ENCODE data around the gene ADIPOQ. TPM values are rescaled to one million over a fixed set of nuclear protein-coding genes. Genes with fewer than 3 reads are reported as not detected.
A peak's percentile ranks its signal among the peaks of the same experiment; 100 is the strongest.
"Not testable (repeated sequence)": the region's sequence is repeated elsewhere in the genome, so short reads cannot be mapped to it uniquely, and the experiment has no call there.

The ADIPOQ gene
- total RNA-seq, 4 donors from 2014 or later = 1.6 to 13.4 (median 5.4) TPM

DNA sequence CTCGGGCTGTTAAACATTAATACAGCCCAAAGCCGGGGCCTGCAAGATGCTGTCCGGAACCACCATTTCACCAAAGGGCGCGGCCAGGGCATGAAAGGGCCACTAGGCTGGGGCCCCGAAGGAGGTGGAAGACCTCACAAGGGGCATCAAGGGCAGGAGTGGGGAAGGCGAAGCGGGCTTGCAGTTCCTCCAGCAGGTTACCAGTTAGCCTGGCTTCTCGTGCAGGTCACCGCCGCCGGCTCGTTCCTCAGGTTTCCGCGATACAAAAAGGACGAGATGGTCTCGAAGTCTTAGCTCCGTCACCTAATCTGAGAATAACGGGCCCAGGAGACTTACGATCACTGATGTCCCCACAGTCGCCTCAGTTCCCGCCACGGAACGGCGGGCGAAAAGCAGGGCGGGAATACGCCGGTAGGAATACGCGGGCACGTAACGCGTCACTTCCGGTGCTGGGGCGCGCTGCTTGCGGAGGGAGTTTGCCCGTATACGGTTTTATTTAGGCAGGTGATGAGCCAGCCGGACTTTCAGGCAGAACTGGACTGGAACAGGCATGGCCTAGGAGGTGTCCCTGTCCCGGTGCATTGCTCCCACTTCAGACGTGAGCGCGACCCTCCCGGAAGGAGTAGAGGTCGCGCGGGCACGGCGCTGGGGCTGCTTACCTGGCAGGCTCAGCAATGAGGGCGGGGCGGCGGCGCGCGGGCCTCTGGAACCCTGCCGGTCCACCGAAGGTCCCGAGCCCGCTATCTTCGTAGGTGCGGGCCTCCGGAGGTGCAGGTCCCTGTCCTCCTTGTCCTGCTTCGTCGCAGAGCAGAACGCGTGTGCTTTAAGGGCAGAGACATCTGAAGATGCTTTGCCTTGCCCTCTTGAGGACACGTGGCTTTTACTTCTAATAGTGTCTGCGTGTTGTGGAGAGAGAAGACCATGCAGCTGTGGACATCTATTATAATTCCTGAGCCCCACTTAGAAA, 36.1 kb upstream of the ADIPOQ start, which contains the start of gene RFC4:
Gene RFC4, minus strand, starts transcription at position 394 of the 967 bp plus-strand sequence. CDS start 1,769 bp downstream, outside the sequence.
- intact Hi-C loops (cut with DNase I) = no loop called here
- TF ChIP-seq, protein P1, sequence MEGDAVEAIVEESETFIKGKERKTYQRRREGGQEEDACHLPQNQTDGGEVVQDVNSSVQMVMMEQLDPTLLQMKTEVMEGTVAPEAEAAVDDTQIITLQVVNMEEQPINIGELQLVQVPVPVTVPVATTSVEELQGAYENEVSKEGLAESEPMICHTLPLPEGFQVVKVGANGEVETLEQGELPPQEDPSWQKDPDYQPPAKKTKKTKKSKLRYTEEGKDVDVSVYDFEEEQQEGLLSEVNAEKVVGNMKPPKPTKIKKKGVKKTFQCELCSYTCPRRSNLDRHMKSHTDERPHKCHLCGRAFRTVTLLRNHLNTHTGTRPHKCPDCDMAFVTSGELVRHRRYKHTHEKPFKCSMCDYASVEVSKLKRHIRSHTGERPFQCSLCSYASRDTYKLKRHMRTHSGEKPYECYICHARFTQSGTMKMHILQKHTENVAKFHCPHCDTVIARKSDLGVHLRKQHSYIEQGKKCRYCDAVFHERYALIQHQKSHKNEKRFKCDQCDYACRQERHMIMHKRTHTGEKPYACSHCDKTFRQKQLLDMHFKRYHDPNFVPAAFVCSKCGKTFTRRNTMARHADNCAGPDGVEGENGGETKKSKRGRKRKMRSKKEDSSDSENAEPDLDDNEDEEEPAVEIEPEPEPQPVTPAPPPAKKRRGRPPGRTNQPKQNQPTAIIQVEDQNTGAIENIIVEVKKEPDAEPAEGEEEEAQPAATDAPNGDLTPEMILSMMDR (IDR thresholded peaks at IDR 0.05) = no peak
- peak in 1 of 2 donors; percentile 79 for TF ChIP-seq POLR2A (IDR thresholded peaks at IDR 0.05)
- DNase-seq = peak; percentile 85 to 89
- peak within 1 kb of the TSS; percentile 46 to 93 (median 84) for H3K27ac ChIP-seq
- H3K9me3 ChIP-seq = no peaks in the 10 kb centered on the region
- H3K4me1 ChIP-seq = peaks cover 4 to 14% of the 10 kb centered on the region in 2 donors
- H3K4me3 ChIP-seq (replicated peaks in 1 of 3) = peak within 1 kb of the TSS; percentile 5 to 83 (median 83)
- no peaks in the 10 kb centered on the region for H3K36me3 ChIP-seq
- H3K27me3 ChIP-seq = no peaks in the 10 kb centered on the region
- 0 to 1% methylated on average over 27 to 49 of the region's 70 CpGs for WGBS, 2 donors

DNA sequence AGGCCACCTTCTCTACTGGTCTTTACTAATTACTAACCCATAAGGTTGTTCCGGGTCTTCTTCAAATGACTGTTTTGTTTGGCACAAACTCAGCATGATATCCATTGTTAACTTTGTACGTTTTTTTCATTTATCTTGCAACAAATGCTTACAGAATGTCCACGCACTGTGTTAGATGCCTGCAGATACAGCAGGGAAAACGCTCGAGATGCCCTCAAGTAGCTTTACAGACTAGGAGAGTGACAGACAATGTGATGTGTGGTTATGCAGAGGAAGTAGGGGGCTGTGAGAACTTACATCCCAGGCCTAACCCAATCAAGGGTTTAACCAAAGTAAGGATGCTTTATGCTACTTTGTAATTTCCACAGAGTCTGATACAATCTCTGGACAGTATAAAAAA, 35.3 kb upstream of the ADIPOQ start:
- Histone ChIP-seq H3K9me3 (no peaks in the 10 kb centered on the region), H3K4me3 (replicated peaks in 1 of 3) (peak overlapping the region in 1 of 3 donors; percentile 83), H3K4me1 (peaks cover 4 to 14% of the 10 kb centered on the region in 2 donors), H3K27me3 (no peaks in the 10 kb centered on the region), H3K27ac (no peak overlapping the region), H3K36me3 (no peaks in the 10 kb centered on the region)
- no peak for DNase-seq
- TF ChIP-seq, protein P1 (IDR thresholded peaks at IDR 0.05) = no peak
- TF ChIP-seq POLR2A (IDR thresholded peaks at IDR 0.05) = no peak
- WGBS, 2 donors = 26 to 39% methylated on average over 5 of the region's 5 CpGs
- intact Hi-C loops (cut with DNase I) = no loop called here

DNA sequence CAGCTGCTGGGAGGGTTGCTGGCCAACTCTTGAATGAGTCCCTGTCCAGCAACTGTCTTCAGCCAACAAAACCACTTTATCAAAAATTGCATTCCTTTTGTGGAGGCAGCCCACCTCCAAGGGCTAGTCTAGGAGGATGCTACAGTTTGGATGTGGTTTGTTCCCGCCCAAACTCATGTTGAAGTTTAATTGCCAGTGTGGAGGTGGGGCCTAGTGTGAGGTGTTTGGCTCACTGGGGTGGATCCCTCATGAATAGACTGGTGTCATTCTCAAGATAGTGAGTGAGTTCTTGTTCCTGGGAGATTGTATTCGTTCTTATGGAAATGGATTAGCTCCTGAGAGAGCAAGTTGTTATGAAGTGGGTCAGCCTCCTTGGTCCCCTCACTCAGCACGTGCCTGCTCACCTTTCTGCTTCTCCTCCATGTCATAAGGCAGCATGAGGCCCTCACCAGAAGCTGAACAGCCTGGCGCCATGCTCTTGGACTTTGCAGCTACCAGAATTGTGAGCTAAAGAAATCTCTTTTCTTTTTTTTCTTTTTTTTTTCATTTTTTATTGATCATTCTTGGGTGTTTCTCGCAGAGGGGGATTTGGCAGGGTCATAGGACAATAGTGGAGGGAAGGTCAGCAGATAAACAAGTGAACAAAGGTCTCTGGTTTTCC, 32.0 kb upstream of the ADIPOQ start:
- H3K4me1 ChIP-seq = peaks cover 4 to 10% of the 10 kb centered on the region in 2 donors
- intact Hi-C loops (cut with DNase I) = no loop called here
- no peaks in the 10 kb centered on the region for H3K9me3 ChIP-seq
- no peak overlapping the region for H3K4me3 ChIP-seq (replicated peaks in 1 of 3)
- DNase-seq = no peak
- no peaks in the 10 kb centered on the region for H3K27me3 ChIP-seq
- H3K27ac ChIP-seq = no peak overlapping the region
- TF ChIP-seq, protein P1 (IDR thresholded peaks at IDR 0.05) = no peak
- no peak for TF ChIP-seq POLR2A (IDR thresholded peaks at IDR 0.05)
- WGBS, 2 donors = 87 to 90% methylated on average over 5 of the region's 5 CpGs
- no peaks in the 10 kb centered on the region for H3K36me3 ChIP-seq

DNA sequence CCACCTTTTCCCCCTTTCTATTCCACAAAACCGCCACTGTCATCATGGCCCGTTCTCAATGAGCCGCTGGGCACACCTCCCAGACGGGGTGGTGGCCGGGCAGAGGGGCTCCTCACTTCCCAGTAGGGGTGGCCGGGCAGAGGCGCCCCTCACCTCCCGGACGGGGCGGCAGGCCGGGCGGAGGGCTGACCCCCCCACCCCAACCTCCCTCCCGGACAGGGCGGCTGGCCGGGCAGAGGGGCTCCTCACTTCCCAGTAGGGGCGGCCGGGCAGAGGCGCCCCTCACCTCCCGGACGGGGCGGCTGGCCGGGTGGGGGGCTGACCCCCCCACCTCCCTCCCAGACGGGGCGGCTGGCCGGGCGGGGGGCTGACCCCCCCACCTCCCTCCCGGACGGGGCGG, 31.2 kb upstream of the ADIPOQ start:
- H3K36me3 ChIP-seq; DNase-seq; intact Hi-C loops (cut with DNase I); H3K4me3 ChIP-seq (replicated peaks in 1 of 3); H3K4me1 ChIP-seq; H3K27me3 ChIP-seq; H3K27ac ChIP-seq; H3K9me3 ChIP-seq: not testable (repeated sequence)
- WGBS, 2 donors = 92 to 94% methylated on average over 3 to 7 of the region's 29 CpGs

DNA sequence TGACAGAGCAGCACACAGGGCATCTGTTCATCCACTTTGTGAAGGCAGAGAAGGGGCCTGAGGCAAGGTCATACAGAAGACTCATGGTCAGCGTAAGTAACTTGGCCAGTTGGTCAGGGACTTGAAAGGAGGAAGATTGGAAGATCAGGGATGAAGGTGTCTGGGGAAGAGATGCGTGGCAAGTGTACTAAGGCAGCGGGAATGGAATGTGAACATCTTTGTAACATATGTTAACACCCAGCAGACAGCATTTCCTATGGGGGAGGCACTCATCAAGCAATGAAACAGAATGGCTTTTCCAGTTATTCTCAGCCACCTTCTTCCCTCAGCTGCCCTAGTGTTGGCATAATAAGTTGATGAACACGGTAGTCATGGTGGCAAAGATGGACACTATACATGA, 28.4 kb upstream of the ADIPOQ start:
- Histone ChIP-seq H3K36me3 (no peaks in the 10 kb centered on the region), H3K9me3 (no peaks in the 10 kb centered on the region), H3K27ac (no peak overlapping the region), H3K27me3 (no peaks in the 10 kb centered on the region), H3K4me3 (replicated peaks in 1 of 3) (no peak overlapping the region), H3K4me1 (no peaks in the 10 kb centered on the region)
- intact Hi-C loops (cut with DNase I) = no loop called here
- DNase-seq = no peak
- TF ChIP-seq, protein P1 (IDR thresholded peaks at IDR 0.05) = no peak
- TF ChIP-seq POLR2A (IDR thresholded peaks at IDR 0.05) = no peak
- 83 to 86% methylated on average over 4 of the region's 4 CpGs for WGBS, 2 donors

All from thyroid gland (tissue), 4 donors.